Anterior cingulate cortex (tissue), 58 donors: ENCODE results near the gene VILL.
"Not testable (repeated sequence)": the region's sequence is repeated elsewhere in the genome, so short reads cannot be mapped to it uniquely, and the experiment has no call there.

Experiments
- DNase-seq, 58 donors: peaks; one replicate each; lab custom pipeline; 2025; lab: John Stamatoyannopoulos, UW

Gene VILL

DNA sequence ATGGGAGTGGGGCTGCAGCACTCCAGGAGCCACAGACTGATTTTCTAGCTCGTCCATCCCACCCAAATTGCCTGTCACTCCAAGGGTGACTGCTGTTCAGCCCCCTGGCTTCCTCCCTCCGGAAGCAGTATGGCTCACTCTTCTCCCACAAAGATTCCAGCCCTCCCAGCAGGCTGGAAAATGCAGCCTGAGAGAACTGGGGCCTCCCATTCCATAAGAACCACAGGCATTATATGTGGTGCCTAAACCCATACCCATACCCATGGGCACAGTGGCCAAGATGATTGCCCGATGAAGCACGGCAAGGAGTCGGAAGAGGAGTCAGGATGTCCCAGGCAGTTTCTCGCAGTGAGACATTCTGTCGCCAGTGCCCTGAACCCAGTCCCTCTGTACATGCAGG is 6.0 kb upstream of the VILL start:
- DNase-seq, result no peak

DNA sequence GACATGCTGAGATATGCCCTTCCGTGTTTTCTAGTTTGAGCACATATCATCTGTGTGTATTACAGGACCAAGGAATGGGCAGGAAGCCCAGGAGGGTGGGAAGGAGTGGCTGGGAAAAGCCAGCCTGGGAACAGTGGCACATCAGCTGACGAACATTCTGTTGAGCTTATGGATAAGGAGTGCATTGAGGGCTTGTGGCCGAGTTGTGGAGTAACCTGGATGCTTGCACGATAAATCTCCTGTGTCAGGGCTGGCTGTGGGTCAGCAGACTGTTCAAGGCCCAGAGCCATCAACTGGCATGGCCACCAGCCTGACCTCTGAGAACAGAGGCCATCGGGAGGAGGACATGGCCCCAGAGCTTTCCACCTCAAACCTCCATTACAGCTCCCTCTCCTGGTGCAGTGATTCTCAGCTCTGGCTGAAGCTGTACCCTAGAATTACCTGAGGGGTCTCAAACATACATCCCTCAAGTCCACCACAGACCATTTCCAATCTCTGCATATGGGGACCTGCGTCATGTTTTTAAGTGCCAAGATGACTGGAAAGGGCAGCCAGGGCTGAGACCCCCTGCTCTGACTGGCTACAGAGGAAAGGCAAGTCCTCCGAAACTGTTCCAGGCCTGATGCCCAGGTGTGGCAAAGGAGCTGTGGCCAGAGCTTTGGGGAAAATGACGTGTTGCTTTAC is 4.8 kb upstream of the VILL start:
- DNase-seq, result peak in 18 of 58 donors; percentile 22 to 74 (median 40)

DNA sequence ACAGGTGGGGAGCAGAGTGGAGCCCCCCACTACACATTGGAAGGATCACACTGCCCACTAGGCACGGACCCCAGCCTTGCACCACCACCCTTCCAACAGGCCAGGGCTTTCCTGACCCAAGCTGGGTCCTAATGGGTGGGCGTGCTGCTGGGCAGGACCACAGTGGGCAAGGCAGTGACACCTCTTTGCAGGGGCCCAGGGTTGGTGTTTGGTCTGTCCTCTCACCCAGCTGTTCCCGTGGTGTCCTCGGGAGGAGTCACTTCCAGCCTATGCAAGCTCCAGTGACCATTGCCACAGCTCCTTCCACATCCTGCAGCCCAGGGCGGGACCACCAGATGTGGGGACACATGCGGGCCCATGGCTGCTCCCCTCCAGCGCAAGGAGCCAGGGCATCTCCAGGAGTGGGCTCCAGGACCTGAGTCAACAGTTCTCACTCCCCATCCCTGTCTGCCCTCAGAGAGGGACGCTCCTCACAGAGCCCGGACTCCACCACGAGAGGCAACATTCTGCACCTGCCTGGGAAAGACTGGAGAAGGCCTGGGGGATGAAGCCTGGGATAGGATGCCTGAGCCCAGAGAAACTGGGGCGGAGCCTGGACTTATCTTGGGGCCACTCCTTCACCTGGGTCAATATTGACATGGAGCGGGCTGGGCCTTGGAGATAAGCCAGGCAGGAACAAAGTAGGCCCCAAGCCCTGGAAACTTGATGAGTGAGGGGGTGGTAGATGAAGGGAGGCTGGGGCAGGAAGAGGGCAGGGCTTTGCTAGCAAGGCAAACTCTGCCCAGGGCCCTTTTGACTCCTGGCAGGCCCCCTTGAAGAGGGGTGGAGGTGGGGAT is 3.9 kb upstream of the VILL start:
- no peak for DNase-seq

DNA sequence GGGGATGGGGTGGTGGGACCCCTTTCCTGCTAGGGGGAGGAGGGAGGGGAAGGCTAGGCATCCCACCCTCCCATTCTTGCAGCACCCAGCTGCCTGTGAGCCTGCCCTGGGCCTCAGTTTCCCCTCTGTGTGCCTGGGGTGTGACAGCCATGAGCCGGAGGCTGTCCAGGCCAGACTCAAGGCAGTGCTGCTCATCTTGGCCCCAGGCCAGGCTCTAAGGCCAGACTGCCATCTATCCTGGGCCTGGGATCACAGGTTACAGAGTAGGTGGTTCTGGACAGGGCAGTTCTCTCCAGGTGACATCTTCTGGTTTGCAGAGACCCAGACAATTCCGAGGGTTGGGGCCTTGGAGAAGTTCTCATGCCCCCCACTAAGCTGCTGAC is 3.3 kb upstream of the VILL start:
- DNase-seq, result no peak

DNA sequence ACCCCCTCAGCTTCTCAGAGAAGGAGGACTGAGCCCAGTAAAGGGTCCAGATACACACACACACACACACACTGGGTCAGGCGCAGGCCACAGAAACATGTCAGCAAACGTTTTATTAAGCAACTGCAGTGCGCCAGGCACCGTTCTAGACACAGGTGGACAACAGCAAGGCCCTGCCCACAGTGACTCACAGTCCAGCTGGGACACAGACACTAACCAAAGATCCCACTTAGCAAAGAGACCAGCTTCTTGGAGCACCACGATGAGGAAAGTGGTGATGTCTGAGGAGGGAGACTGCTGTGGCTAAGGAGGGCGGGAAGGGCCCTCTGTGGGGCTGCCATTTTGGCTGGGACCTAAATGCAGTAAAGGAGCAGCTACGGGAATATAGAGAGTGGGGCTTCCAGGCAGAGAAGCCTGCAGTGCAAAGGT is 2.8 kb upstream of the VILL start:
- no peak for DNase-seq

DNA sequence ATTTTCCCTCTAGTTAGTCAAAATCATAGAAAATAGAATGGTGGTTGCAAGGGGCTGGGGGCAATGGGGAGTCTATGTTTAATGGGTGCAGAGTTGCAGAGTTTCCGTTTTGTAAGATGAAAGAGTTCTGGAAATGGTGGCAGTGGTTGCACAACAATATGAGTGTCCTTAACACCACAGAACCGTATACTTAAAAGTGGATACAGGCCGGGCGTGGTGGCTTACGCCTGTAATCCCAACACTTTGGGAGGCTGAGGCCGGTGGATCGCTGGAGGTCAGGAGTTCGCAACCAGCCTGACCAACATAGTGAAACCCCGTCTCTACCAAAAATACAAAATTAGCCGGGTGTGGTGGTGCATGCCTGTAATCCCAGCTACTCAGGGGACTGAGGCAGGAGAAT is 2.2 kb upstream of the VILL start:
- not testable (repeated sequence) for DNase-seq

DNA sequence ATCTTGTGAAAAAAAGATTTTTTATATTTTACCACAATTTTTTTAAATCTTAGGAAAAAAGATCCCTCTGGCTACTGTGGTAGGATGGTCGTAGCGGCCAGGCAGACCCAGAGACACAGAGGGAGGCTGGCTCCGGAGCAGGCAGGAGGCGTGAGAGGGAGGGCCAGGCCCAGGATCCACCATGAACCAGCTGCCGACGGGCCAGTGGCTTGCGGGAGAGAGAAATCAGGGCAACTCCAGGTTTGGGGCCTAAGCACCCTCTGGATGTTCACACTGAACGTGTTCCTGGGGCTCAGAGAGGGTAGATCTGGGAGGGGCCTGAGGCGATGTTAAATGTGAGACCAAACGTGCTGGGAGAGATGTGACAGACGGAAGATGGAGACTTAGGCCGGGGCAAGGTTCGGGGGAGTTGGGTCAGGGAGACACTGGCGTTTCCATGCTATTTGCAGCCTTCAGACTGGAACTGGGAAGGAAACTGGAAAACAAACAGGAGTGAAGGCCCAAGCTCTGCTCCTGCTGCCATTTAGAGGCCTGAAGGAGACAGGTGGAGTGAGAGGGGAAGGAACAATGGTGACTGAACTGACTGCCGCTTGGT is 1.6 kb upstream of the VILL start:
- no peak for DNase-seq

DNA sequence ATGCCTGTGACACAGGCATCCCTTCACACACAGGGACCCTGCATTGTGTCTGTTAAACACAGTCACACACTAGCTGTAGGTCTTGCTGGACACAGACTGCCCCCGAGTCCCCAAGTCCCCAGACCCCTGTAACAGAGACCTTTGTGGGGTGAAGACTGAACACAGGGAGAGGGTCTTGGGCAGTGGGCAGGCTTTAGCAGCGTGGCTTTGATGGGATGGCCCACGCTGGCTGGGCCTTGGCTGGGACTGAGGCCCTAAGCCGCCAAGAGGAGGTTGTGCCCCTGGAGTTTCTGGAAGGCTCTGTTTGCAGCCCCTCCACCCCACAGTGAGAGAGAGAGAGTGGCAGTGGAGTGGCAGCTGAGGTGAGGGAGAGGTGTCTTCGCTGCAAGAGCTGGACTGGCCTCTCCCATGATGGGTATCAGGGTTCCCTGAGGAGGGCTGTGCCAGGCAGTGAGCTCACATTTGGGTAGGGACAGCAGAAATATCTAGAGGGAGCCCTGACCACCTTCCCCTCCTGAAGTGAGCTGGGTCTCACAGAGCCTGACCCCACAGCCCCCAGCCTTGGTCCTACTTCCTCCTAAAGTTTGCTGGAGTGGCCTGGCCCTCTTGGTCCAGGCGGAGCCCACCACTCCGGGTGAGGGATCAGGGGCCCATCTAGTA is 635 bp upstream of the VILL start:
- DNase-seq, result no peak

DNA sequence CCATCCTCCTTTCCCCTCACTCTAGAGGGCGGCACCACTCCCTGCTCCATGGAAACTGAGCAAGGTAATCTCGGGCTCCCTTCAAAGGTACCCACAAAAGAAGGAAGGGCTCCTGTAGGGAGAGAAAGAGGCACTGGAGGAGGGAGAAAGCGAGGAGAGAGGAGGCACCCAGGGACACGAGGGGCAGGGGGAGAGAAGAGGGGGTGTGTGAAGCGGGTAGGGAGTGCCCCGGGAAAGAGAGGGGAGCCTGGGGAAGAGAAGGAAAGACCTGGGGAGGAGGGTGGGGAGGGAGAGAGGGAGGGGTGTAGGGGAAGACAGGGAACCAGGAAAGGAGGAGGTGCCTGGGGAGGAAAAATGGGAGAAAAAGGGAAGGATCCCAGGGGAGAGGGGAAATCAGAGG is 523 bp downstream of the VILL start:
- no peak for DNase-seq

DNA sequence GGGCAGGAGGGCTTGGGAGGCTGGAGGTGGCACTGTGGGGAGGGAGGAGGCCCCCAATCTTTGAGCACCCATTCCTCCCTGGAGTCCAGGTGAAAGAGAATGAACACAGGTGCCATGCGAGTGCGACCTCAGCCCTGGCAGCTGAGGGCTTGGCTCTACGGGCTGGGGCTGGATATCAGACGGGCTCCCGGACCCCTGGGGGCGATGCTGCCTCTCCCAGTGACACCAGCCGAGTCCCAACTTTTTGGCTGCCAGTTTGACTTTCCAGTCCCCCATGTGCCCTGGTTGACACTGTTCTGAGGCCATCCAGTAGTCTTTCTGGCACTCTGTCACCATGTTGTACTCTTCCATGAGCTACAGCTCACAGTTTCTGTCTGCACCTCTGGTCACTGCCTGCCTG is 1.2 kb downstream of the VILL start:
- DNase-seq, result no peak

DNA sequence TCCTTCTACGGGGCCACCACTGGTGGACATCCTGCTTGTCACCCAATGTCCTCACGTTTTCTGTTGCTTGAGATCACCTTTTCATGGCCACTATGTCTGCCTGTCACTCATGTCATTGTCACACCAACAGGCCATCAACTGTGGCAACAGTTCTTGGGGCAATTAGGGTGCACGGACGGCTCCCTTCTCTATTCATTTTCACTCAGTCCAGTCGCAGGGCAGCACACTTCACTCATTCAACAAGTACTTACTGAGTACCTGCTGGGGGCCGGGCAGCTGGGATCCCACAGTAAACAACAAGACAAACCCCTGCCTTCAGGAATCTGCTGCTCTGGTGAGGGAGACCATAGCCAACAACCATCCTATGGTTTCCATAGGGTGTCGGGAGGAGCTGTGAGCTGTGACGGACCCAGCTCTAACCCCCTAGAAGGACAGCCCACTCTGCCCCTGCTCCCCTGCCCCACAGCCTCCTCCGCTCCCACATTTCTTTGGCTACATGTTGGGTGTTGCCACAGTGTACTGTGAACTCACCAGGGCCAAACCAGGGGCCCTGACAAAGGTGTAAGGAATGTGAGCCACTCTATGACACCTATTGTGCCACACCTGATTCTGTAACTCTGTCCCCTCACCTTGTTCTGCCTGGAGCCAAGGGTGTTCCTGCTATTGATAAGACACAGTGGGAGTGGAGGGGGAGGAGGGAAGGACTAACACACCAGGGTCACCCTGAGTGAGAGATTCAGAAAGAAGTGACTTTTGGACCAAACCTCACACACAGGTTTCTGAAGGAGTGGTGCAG is 1.9 kb downstream of the VILL start:
- no peak for DNase-seq

DNA sequence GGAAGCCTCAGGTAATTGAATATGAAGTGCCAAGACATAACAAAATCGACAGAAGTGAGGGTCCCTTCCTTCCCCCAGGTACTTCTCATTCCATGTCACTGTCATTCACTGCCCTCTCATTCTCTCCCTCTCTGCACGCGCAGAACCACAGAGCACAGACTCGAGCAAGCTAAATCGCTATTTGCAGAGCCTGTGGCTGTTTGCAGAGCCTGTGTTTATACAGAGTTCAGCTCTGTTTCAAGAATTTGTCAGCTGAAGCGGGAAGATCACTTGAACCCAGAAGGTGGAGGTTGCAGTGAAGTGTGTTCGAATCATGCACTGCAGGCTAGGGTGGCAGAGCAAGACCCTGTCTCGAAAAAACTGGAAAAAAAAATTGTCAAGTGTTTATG is 2.5 kb downstream of the VILL start:
- no peak for DNase-seq

DNA sequence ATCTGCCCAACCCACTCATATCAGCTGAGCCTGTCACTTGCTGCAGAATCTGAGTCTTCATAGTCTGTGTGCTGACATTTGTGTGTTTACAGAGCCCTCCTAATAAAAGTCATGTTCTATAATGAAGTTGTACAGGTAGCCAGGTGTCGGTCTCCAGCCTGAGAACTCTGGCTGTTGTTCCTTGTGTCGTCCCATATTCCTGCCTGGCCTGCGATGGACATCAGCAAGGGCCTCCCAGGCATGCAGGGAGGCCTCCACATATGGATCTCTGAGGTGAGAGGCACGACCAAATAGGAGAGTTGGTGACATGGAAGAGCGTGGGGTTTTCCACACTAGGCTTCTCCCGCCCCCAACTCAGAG is 2.9 kb downstream of the VILL start:
- DNase-seq, result no peak

DNA sequence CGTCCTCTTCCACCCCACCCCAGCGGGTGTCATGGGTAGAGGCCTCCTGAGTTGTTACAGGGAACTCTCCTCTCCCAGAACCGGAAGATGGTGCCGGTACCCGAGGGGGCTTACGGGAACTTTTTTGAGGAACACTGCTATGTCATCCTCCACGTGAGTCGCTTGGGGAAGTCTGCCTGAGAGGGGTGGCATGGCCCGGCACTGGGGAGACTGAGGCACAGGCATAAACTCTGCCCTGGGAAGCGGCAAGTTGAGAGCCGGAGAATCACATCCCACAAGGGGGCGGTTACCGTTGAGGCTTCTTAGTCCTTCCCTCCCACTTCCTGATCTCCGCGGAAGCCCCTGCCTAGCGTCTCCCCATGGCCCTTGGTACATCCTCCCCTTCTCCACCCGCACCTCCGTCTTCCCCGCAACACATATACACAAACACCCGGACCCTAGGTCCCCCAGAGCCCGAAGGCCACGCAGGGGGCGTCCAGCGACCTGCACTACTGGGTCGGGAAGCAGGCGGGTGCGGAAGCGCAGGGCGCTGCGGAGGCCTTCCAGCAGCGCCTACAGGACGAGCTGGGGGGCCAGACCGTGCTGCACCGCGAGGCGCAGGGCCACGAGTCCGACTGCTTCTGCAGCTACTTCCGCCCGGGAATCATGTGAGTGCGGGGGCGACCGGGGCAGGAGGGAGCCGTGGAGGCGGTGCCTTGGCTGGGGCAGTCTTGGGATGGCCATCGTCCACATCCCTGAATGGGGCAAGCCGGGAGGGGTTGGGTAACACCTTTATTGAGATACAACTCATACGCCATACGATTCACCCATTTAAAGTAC is 3.4 kb downstream of the VILL start:
- peak in 52 of 58 donors; percentile 23 to 81 (median 60) for DNase-seq

DNA sequence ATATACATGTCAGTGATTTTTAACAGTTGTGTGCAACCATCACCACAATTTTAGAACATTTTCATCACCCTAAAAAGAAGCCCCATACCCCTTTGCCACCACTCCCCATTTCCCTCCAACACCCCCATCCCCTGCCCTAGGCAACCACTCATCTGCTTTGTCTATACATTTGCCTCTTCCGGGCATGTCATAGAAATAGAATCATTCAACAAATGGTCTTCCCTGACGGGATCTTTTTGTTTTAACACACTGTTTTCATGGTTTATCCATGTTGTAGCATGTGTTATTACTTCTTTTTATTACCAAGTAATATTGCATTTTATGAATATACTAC is 4.0 kb downstream of the VILL start:
- DNase-seq, result no peak

DNA sequence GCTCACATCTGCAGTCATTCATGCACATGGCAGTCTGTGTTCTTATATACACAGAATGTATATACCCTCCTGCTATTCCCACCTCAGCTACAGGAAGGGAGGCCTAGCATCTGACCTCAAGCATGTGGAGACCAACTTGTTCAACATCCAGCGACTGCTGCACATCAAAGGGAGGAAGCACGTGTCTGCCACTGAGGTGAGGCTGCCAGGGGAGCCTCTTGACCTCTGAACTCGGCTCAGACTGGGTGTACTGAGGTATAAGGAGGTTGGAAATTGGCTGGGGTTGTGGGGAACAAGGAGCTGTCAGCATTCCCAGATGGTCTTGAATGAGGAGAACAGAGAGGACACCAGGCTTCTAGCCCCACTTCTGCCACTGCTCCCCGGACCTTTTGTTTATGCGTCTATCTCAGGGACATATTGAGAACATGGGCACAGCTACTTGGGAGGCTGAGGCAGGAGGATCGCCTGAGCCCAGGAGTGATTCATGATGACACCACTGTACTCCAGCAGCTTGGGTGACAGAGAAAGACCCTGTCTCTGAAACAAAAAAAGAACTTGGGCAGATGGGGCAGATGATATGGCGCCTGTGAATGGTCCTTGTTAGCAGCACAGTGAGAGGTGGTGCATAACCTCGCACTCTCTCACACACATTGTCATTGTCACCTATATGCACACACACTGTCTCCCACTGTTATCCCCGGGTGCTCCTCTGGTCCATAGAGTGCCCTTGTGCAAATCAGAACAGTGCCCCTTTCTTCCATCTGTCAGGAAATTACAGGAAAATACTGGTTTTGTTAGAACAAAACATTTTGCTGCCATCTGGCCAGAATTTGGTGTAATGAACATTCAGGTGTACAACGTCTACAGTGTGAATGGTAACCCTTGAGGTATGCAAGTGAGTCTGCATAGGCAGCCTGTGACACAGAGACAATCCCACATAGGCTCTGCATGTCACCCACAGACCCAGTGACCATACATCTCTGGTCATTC is 5.4 kb downstream of the VILL start:
- DNase-seq, result peak in 1 of 58 donors; percentile 24

DNA sequence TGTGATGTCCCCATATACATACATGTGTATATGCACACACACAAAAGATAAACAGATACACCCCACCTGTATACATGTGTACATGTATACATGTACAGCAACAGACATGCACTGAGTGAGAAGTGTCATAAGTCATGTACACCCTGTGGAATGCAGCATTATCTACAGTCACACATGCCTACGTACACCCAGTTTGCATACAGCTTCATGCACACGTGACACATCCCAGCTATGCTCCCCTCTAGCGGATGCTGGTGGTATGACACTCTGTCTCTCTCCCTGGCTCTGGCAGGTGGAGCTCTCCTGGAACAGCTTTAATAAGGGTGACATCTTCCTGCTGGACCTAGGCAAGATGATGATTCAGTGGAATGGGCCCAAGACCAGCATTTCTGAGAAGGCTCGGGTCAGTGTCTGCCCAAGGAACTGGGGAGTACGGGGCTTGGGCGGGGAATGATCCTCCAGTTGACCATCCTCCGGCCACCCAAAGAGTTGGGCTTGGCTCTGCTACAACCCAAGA is 6.3 kb downstream of the VILL start:
- DNase-seq, result peak in 28 of 58 donors; percentile 9 to 67 (median 30)

DNA sequence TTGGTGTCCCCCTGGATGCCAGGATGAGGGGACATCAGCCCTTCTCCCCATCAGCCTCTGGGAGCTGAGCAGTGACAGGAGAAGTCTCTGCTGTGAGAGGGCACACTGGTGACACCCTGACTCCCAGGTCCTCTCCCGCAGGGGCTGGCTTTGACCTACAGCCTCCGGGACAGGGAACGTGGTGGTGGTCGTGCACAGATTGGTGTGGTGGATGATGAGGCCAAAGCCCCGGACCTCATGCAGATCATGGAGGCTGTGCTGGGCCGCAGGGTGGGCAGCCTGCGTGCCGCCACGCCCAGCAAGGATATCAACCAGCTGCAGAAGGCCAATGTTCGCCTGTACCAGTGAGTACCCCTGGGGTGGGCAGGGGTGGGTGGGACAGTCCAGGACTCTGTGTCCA is 6.8 kb downstream of the VILL start:
- no peak for DNase-seq
